ENCODE results near the gene RNF34.
"Not testable (repeated sequence)": the region's sequence is repeated elsewhere in the genome, so short reads cannot be mapped to it uniquely, and the experiment has no call there.

RNF34 gene

GRCh38 chr12:121399391-121400331, at the start of gene RNF34:
RNF34 (plus strand) TSS chr12:121400118; CDS start chr12:121400213, 95 bp downstream.
- peak; percentile 97 to 98 for DNase-seq

DNA sequence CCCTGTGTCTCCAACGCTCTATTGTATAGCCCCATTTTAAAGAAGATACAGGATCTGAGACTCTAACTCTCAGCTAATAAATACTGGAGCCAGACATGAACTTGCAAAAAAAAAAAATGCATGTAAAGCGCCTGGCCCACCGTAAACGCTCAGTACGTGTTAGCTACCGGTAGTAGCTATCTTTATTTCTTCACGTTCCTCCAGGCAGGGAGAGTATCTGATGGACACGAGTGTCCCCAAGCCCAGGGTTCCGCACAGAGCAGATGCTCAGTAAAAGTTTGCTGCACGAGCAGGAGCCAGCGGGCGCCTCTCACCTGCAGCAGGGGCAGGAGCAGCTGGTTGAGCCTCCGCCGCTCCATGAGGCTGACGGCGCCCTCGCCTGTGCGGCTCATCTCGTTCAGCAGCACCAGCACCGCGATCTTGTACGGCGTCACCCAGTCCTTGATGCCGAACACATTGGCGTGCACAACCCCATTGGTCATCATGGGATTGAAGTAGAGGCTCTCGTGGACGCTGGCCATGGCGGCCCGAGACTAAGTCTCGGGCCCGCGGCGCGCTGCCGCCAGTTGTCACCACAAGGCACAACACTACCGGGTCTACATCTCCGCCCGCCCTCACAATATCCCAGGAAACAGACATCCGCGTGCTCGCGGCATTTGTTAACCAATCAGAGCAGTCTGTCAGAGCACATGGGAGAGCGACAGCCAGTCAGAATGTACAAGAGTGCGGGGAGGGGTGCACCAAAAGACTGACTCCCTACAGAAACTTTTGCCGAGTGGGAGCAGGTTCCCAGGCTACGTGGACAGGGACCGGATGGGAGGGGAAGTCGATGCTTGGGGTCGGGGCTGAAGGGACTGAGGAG, 47.9 kb upstream of the RNF34 start, which contains the start of gene ANAPC5:
ANAPC5 (minus strand) TSS at position 592 of the 862 bp plus-strand sequence; CDS start at position 521, 71 bp downstream.
- DNase-seq, result peak; percentile 96 to 99

- no peak for DNase-seq
These were observed 47.3 kb upstream of the RNF34 start for GRCh38 chr12:121352682-121353018.

DNA sequence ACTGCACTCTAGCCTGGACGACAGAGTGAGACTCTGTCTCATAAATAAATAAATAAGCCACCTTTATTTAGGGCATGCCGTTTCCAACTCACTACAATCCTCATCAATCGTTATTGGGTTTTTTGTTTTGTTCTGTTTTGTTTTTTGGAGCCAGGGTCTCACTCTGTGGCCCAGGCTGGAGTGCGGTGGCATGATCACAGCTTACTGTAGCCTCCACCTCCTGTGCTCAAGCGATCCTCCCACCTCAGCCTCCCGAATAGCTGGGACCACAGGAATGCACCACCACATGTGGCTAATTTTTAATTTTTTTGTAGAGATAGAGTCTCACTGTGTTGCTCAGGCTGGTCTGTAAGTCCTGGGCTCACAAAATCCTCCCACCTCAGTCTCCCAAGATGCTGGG, 44.1 kb upstream of the RNF34 start:
- DNase-seq, result no peak

- no peak for DNase-seq
These were observed 43.3 kb upstream of the RNF34 start for GRCh38 chr12:121356657-121357056.

- DNase-seq, result no peak
These were observed 42.6 kb upstream of the RNF34 start for GRCh38 chr12:121357331-121357730.

DNA sequence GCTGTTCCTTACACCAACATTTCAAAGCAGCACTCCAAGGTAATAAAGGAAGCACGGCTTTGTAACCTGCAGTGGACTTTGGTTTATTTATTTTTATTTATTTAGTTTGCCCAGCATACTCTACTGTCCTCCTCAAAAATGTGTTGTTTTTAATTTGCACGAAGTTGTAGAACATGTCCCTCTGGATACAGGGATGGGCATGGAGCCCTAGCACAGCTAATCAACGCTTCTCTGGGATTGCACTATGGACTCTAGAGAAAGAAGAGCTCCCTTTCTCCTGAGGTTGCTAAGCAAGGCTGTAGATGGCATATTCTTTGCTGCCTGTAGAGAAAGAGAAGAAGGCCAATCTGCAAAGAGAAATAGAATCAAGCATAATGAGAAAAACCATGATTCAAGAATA, 41.8 kb upstream of the RNF34 start:
- no peak for DNase-seq

- no peak for DNase-seq
These were observed 35.2 kb upstream of the RNF34 start for GRCh38 chr12:121364683-121365121.

DNA sequence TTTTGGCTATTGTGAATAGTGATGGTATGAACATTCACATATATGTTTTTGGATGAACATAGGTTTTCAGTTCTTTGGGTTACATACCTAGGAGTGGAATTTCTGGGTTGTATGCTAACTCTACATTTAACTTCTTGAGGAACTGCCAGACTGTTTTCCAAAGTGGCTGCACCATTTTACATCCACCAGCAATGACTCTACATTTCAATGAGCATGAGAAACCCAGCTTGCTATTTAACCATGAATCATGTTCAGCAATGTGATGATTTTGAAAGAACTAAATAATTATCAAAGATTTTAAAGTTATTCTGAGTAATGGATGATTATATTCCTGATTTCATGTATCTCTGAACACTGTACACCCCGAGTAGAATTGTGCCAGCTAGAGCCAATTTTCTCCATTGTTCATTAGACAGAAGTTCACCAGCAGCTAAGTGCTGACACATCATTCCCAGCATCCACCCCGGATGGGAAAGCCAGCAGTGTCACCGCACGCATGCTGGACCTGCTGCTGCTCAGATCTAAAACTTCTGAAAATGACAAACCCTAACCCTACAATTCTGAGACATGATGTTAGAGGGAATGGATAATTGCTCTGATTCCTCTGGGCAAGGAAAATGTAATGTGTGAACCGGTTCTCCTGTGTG, 34.4 kb upstream of the RNF34 start:
- no peak for DNase-seq

GRCh38 chr12:121366063-121366459, 33.9 kb upstream of the RNF34 start:
- no peak for DNase-seq

- DNase-seq, result no peak
These were observed 28.5 kb upstream of the RNF34 start for GRCh38 chr12:121371404-121371803.

DNA sequence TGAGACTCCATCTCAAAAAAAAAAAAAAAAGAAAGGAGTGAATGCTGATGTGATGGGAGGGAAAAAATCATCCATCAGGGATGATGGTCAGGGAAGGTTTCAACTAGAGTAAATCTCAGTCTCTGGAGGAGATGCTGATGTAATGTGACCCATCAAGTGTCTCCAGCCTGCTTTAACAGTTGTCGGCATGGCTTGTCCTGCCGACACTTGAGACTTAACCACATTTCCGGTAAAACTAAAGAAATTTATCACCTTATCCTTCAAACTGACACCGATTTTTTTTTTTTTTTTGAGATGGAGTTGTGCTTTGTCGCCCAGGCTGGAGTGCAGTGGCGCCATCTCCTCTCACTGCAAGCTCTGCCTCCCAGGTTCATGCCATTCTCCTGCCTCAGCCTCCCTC, 26.2 kb upstream of the RNF34 start:
- no peak for DNase-seq

- not testable (repeated sequence) for DNase-seq
These were observed 25.6 kb upstream of the RNF34 start for GRCh38 chr12:121374336-121374735.

DNA sequence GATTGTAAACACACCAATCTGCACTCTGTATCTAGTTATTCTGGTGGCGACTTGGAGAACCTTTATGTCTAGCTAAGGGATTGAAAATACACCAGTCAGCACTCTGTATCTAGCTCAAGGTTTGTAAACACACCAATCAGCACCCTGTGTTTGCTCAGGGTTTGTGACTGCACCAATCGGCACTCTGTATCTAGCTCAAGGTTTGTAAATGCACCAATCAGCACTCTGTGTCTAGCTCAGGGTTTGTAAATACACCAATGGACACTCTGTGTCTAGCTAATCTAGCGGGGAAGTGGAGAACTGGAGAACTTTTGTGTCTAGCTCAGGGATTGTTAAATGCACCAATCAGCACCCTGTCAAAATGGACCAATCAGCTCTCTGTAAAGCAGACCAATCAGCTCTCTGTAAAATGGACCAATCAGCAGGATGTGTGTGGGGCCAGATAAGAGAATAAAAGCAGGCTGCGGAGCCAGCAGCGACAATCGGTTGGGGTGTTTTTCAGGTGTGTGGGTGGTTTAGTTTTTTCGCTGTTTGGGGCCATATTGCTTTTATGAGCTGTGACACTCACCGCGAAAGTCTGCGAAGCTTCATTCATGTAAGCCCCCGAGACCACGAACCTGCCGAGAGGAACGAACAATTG, 24.9 kb upstream of the RNF34 start:
- not testable (repeated sequence) for DNase-seq

DNA sequence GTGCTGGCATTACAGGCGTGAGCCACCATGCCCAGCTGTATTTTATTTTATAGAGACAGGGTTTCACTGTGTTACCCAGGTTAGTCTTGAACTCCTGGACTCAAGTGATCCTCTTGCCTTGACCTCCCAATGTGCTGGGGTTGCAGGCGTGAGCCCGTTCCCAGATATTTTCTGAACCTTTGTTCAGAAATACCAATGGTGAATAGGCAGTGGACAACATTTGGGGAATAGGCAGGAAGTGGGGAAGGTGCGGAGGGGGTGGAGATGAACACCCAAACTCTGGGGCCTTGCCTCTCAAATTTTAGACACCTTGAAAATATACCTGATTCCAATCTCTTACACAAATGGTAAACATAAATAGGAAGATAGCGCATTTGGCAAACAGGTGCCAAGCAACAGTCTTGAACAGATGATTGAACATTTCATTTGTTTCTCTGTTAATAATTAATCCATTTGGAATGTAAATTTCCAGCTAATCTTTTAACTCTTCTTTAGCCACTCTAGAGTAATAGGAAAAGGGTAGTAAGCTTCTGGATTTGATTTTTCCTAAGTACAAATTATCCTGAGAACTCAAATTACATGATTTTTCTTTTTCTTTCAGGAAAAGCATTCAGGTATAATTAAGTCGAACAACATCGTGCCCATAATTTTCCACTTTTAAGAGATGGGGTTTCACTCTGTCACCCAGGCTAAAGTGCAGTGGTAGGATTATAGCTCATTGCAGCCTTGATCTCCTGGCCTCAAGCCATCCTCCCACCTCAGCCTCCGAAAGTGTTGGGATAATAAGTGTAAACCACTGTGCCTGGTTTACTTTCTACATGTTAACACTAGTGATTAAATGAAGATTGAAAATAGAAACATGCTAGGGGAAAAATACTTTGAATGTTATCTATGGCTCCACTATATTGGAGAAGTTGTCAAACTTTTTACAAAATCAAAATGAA, 22.9 kb upstream of the RNF34 start:
- no peak for DNase-seq

DNA sequence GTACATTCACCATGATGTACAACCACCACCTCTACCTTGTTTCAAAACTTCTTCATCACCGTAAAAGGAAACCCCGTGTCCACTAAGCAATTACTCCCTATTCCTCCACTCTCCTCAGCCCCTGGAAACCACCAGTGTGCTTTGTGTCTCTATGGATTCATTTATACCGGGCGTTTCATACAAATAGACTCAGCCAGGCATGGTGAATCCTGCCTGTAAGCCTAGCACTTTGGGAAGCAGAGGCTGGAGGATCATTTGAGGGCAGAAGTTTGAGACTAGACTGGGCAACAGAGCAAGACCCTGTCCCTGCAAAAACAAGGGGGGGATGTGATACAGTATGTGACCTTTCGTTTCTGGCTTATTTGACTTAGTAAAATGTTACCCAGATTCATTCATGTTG, 21.2 kb upstream of the RNF34 start:
- no peak for DNase-seq

DNA sequence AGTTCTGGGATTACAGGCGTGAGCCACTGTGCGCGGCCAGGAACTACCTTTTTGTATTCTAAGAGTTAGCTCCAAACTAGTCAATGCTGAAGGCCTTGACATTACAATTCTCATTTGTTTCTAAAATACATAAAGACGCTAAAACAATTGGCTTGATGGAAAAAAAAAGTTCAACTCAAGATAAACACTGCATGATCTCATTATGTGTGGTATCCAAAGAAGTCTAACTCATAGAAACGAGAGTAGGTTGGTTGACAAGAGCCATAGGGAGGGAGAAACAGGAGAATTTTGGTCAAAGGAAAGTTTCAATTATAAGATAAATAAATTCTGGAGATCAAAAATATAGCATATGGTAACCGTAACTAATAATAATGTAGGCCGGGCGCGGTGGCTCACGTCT, 20.0 kb upstream of the RNF34 start:
- DNase-seq, result no peak

DNA sequence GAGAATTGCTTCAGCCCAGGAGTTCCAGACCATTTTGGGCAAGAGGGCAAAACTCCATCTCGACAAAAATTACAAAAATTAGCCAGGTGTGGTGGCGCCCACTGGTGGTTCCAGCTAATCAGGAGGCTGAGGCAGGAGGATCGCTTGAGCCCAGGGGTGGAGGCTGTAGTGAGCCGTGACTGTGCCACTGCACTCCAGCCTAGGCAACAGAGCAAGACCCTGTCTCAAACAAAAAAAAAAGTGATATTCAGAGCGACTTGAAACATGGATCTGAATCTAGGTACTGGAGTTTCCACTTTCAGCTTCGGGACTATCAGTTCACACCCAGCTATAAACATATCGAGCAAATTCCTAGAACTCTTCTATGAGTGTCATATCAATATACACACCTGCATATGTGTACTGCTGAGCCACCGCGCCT, 16.3 kb upstream of the RNF34 start:
- DNase-seq, result no peak

DNA sequence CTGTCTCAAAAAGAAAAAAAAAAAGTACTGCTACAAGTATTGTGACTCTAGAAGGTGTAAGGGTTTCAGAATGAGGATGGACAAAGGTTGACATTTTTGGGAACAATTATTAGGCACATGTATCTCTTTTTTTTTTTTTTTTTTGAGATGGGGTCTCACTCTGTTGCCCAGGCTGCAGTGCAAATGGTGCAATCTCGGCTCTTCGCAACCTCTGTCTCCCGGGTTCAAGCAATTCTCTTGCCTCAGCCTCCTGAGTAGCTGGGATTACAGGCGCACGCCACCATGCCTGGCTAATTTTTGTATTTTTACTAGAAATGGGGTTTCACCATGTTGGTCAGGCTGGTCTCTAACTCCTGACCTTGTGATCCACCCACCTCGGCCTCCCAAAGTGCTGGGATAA, 15.0 kb upstream of the RNF34 start:
- DNase-seq, result not testable (repeated sequence)

- DNase-seq, result no peak
These were observed 11.4 kb upstream of the RNF34 start for GRCh38 chr12:121388421-121388981.

DNA sequence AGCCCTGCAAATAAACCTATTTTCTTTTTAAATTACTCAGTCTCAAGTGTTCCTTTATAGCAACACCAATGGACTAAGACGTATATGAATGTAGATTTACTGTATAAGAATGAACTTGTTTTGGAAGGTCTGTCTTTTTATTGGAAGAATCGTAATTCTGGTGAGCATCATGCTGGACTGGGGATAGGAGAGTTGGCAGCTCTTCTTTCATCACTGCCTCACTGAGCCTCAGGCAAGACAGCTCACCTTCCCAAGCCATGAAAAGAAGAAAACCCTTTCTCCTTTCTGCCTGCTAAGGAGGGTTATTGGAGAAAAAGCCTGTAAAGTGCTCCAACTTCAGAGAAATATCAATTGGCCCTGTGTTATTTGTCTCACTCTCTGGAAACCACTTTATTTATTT, 9.1 kb upstream of the RNF34 start:
- no peak for DNase-seq

All from hippocampal formation (tissue), 2 donors.